Stimulated activated CD8-positive, alpha-beta memory T cell treated with anti-CD3 and anti-CD28 coated beads, Interleukin-4, amount 100 ng/mL, for 4 hours (primary cell): Measurements from ENCODE around the gene VAT1L.

ENCODE experiments used
- DNase-seq, 2 donors: peaks; one replicate each; pipeline ENCODE4 v3.0.0-alpha.2; 2020; ENCODE audit warnings: low read depth in 2 of 2, low spot score in 1 of 2

The VAT1L gene

GRCh38 chr16:77788181-77789084, at the start of gene VAT1L:
VAT1L (plus strand) TSS chr16:77788564; CDS start chr16:77788683, 119 bp downstream.
- no peak for DNase-seq

GRCh38 chr16:77738706-77739558, 49.4 kb upstream of the VAT1L start:
- DNase-seq: no peak

GRCh38 chr16:77739559-77739892, 48.8 kb upstream of the VAT1L start:
- DNase-seq: no peak

GRCh38 chr16:77744141-77744540, 44.2 kb upstream of the VAT1L start:
- no peak for DNase-seq

- no peak for DNase-seq
Measured at GRCh38 chr16:77745972-77746371, 42.4 kb upstream of the VAT1L start.

GRCh38 chr16:77748421-77749005, 39.9 kb upstream of the VAT1L start:
- no peak for DNase-seq

GRCh38 chr16:77749415-77749814, 38.9 kb upstream of the VAT1L start:
- no peak for DNase-seq

GRCh38 chr16:77758046-77758445, 30.3 kb upstream of the VAT1L start:
- no peak for DNase-seq

- no peak for DNase-seq
Measured at GRCh38 chr16:77758508-77758907, 29.9 kb upstream of the VAT1L start.

GRCh38 chr16:77759201-77759600, 29.2 kb upstream of the VAT1L start:
- no peak for DNase-seq

- no peak for DNase-seq
Measured at GRCh38 chr16:77759821-77760220, 28.5 kb upstream of the VAT1L start.

GRCh38 chr16:77760800-77761199, 27.6 kb upstream of the VAT1L start:
- DNase-seq: no peak

GRCh38 chr16:77761204-77761603, 27.2 kb upstream of the VAT1L start:
- DNase-seq: no peak

- no peak for DNase-seq
Measured at GRCh38 chr16:77762262-77762661, 26.1 kb upstream of the VAT1L start.

- no peak for DNase-seq
Measured at GRCh38 chr16:77763994-77764393, 24.4 kb upstream of the VAT1L start.

GRCh38 chr16:77767211-77767610, 21.2 kb upstream of the VAT1L start:
- DNase-seq: no peak

- DNase-seq: no peak
Measured at GRCh38 chr16:77767826-77768225, 20.5 kb upstream of the VAT1L start.

- DNase-seq: no peak
Measured at GRCh38 chr16:77775911-77776909, 12.2 kb upstream of the VAT1L start.

- no peak for DNase-seq
Measured at GRCh38 chr16:77777745-77778144, 10.6 kb upstream of the VAT1L start.

- DNase-seq: no peak
Measured at GRCh38 chr16:77780378-77780837, 8.0 kb upstream of the VAT1L start.
